ENCODE measurements around the gene C11orf54.

- TF ChIP-seq CTCF (conservative IDR thresholded peaks at IDR 0.05 in 1 of 2, IDR thresholded peaks at IDR 0.05 in 1 of 2; ENCODE audit: low read depth in 1 of 2, low read length in 2 of 2) (no peak), EZH2 (IDR thresholded peaks at IDR 0.05; ENCODE audit: low read length, missing control alignments) (no peak)
Observed at GRCh38 chr11:93784935-93785360, 43.5 kb downstream of the C11orf54 start.
